GM12878 (cell line): ENCODE measurements around the gene PDLIM5. TPM values are rescaled to one million over a fixed set of nuclear protein-coding genes. Genes with fewer than 3 reads are reported as not detected.

Experiments
- ATAC-seq: fragments of 200-7000 bp; cut with Tn5 transposase; 3 replicates; pipeline ENCODE4 v1.9.1; 2020; ENCODE audit warnings: mild to moderate bottlenecking, moderate library complexity
- BruUV-seq: library from RNA; stranded (reverse); fragments of 400-500 nt; replicated peaks from 2 replicates; lab custom pipeline; 2021; lab: Mats Ljungman, UMichigan
- CTCF ChIA-PET: fragments of 300-600 bp; sonication (Branson Sonifier 250); formaldehyde crosslinking; extraction: SDS; loops from one replicate; lab custom pipeline; 2021; ENCODE audit warnings: inconsistent platforms; lab: Yijun Ruan, JAX
- POLR2A ChIA-PET: fragments of 350-600 bp; formaldehyde crosslinking; extraction: SDS; loops from one replicate; lab custom pipeline; 2021; ENCODE audit warnings: inconsistent platforms; lab: Charles Lee
- RAD21 ChIA-PET: fragments of 300-600 bp; sonication (Branson Sonifier 250); formaldehyde crosslinking; loops from one replicate; lab custom pipeline; 2023; ENCODE audit warnings: antibody characterized with exemption; ENCODE audit not compliant: unreplicated experiment; lab: Charles Lee
- SMC1A ChIA-PET: fragments of 300-600 bp; sonication (Branson Sonifier 250); formaldehyde crosslinking; loops from one replicate; lab custom pipeline; 2023; ENCODE audit not compliant: unreplicated experiment, uncharacterized antibody; lab: Charles Lee
- DNase-seq: peaks from one replicate; pipeline ENCODE4 v3.0.0-alpha.2; 2011; ENCODE audit warnings: low read depth, low spot score
- FAIRE-seq: peaks from 3 replicates; lab custom pipeline; 2011; peaks lifted over from hg19 to GRCh38; lab: Jason Lieb, UNC
- H2AFZ ChIP-seq: 2 replicates; pipeline ENCODE4 v1.6.0; 2011; ENCODE audit warnings: low read depth, low read length, control low read depth; ENCODE audit not compliant: control insufficient read depth
- H3K27ac ChIP-seq: 2 replicates; pipeline ENCODE4 v1.5.1; 2011; ENCODE audit warnings: control low read depth; ENCODE audit not compliant: control insufficient read depth, insufficient read depth
- H3K27me3 ChIP-seq, 2 experiments: replicated peaks in 1 of 2; 2 replicates each; pipeline versions ENCODE4 v1.6.0 to v1.6.1; 2011; ENCODE audit warnings: low read length in 1 of 2; ENCODE audit not compliant: control insufficient read depth in 2 of 2, insufficient read depth in 2 of 2
- H3K36me3 ChIP-seq, 2 experiments: 2 replicates each; pipeline ENCODE4 v1.5.1; 2011; ENCODE audit warnings: low read length in 1 of 2; ENCODE audit not compliant: control insufficient read depth in 2 of 2, insufficient read depth in 2 of 2
- H3K4me1 ChIP-seq: 2 replicates; pipeline ENCODE4 v1.6.1; 2011; ENCODE audit warnings: mild to moderate bottlenecking, low read length, moderate library complexity, mixed read lengths; ENCODE audit not compliant: control insufficient read depth, insufficient read depth
- H3K4me2 ChIP-seq: 2 replicates; pipeline ENCODE4 v1.6.0; 2011; ENCODE audit warnings: control low read depth; ENCODE audit not compliant: control insufficient read depth, insufficient read depth
- H3K4me3 ChIP-seq: fragments of 200-600 bp; sonication (generic); 2 replicates; pipeline ENCODE4 v1.5.1; 2016
- H3K79me2 ChIP-seq: 2 replicates; pipeline ENCODE4 v1.6.0; 2011; ENCODE audit warnings: low read length; ENCODE audit not compliant: control insufficient read depth, insufficient read depth
- H3K9ac ChIP-seq: 2 replicates; pipeline ENCODE4 v1.8.0; 2011; ENCODE audit warnings: low read length, control low read depth, mixed read lengths; ENCODE audit not compliant: control insufficient read depth, insufficient read depth
- H3K9me3 ChIP-seq: replicated peaks from 3 replicates; pipeline ENCODE4 v1.5.1; 2011; ENCODE audit warnings: mild to moderate bottlenecking, low read length; ENCODE audit not compliant: control insufficient read depth, insufficient read depth
- H4K20me1 ChIP-seq: 2 replicates; pipeline ENCODE4 v1.6.0; 2011; ENCODE audit not compliant: control insufficient read depth, insufficient read depth
- ATF7 ChIP-seq: fragments of 450-650 bp; IDR thresholded peaks from 2 replicates; pipeline ENCODE4 v1.6.1; 2016; ENCODE audit warnings: low read depth, mild to moderate bottlenecking
- BMI1 ChIP-seq: fragments of 450-650 bp; IDR thresholded peaks from 2 replicates; pipeline ENCODE4 v1.6.1; 2016; ENCODE audit warnings: mild to moderate bottlenecking, moderate library complexity, borderline replicate concordance
- BRCA1 ChIP-seq: IDR thresholded peaks from 2 replicates; pipeline ENCODE4 v1.6.1; 2011; ENCODE audit warnings: low read depth, low read length, improper control_type of control experiment
- EGR1 ChIP-seq, 2 experiments: IDR thresholded peaks; 1 replicate in 1 of 2; 2 replicates in 1 of 2; pipeline ENCODE4 v1.6.1; 2011 to 2012; ENCODE audit warnings: low read depth in 2 of 2, low read length in 2 of 2, borderline replicate concordance in 1 of 2, mild to moderate bottlenecking in 1 of 2, moderate library complexity in 1 of 2
- ETV6 ChIP-seq, 2 experiments: fragments of 450-650 bp in 1 of 2; IDR thresholded peaks in 1 of 2; conservative IDR thresholded peaks in 1 of 2; 2 replicates each; pipeline ENCODE4 v1.6.1; 2014; ENCODE audit warnings: antibody characterized with exemption in 1 of 2, borderline replicate concordance in 1 of 2, low read depth in 1 of 2, mild to moderate bottlenecking in 1 of 2, moderate library complexity in 1 of 2
- HDAC2 ChIP-seq: fragments of 200-600 bp; sonication (generic); IDR thresholded peaks from 2 replicates; pipeline ENCODE4 v1.6.1; 2017
- JUNB ChIP-seq: IDR thresholded peaks from 2 replicates; pipeline ENCODE4 v1.6.1; 2016; ENCODE audit warnings: antibody characterized with exemption, mild to moderate bottlenecking
- MTA2 ChIP-seq: fragments of 450-650 bp; IDR thresholded peaks from 2 replicates; pipeline ENCODE4 v1.6.1; 2016; ENCODE audit warnings: low read depth, mild to moderate bottlenecking, moderate library complexity
- PAX5 ChIP-seq: IDR thresholded peaks from 2 replicates; pipeline ENCODE4 v1.6.1; 2011; ENCODE audit warnings: low read depth, low read length, borderline replicate concordance
- RELB ChIP-seq: fragments of 450-650 bp; IDR thresholded peaks from 2 replicates; pipeline ENCODE4 v1.6.1; 2017; ENCODE audit warnings: low read depth, mild to moderate bottlenecking, moderate library complexity
- SRF ChIP-seq, 2 experiments: IDR thresholded peaks; 2 replicates each; pipeline ENCODE4 v1.6.1; 2011; ENCODE audit warnings: low read depth in 2 of 2, low read length in 2 of 2, mild to moderate bottlenecking in 1 of 2, moderate library complexity in 1 of 2
- STAT1 ChIP-seq: fragments of 450-650 bp; conservative IDR thresholded peaks from 2 replicates; pipeline ENCODE4 v1.6.1; 2014; ENCODE audit warnings: antibody characterized with exemption, mild to moderate bottlenecking
- SUZ12 ChIP-seq: fragments of 200-600 bp; sonication (generic); IDR thresholded peaks from one replicate; pipeline ENCODE4 v1.6.1; 2018; ENCODE audit warnings: antibody characterized with exemption, mild to moderate bottlenecking; ENCODE audit not compliant: unreplicated experiment
- TCF12 ChIP-seq: IDR thresholded peaks from 2 replicates; pipeline ENCODE4 v1.6.1; 2011; ENCODE audit warnings: low read depth, mild to moderate bottlenecking, low read length
- ZBED1 ChIP-seq: IDR thresholded peaks from 2 replicates; pipeline ENCODE4 v1.6.1; 2016; ENCODE audit warnings: borderline replicate concordance
- ZBTB40 ChIP-seq: fragments of 450-650 bp; IDR thresholded peaks from 2 replicates; pipeline ENCODE4 v1.6.1; 2016; ENCODE audit warnings: mild to moderate bottlenecking, moderate library complexity, borderline replicate concordance
- WGBS: methylation state at CpG from one replicate; pipeline ENCODE4 v1.1.6; 2016; ENCODE audit warnings: low lambda C conversion rate; ENCODE audit not compliant: insufficient replicate concordance, insufficient coverage; ENCODE audit errors: missing lambda C conversion rate; 5-methylcytosine and 5-hydroxymethylcytosine counted together
- in situ Hi-C: fragments of 300-500 bp; cut with MboI; formaldehyde crosslinking; loops from 9 replicates; pipeline ENCODE4 v1.14.3; 2018; ENCODE audit warnings: mixed read lengths
- intact Hi-C: fragments of 100-400 bp; cut with micrococcal nuclease; formaldehyde crosslinking; loops from one replicate; pipeline ENCODE4 v1.14.2; 2022; ENCODE audit not compliant: unreplicated experiment
- polyA plus RNA-seq, 11 experiments: library from polyadenylated mRNA; depleted of rRNA in 4 of 11; unstranded in 6 of 11; stranded (reverse) in 5 of 11; fragments of >200 nt; fragmentation: Nextera tagmentation in 4 of 11; fragmentation: Illumina TruSeq in 1 of 11; extraction: Ambion mirVana in 4 of 11; extraction: Trizol in 1 of 11; gene quantifications; 1 replicate in 1 of 11; 2 replicates in 10 of 11; pipeline versions ENCODE4 v1.2.1 to v1.2.3, GENCODE V29; 2011 to 2016; ENCODE audit warnings: inconsistent platforms in 2 of 11, missing spikeins in 2 of 11, low read depth in 1 of 11
- total RNA-seq, 4 experiments: library from RNA; depleted of rRNA in 3 of 4; stranded (reverse); fragments of >200 nt in 3 of 4; fragmentation: Illumina TruSeq in 1 of 4; extraction: Trizol in 1 of 4; gene quantifications; 2 replicates each; pipeline versions ENCODE4 v1.2.1 to v1.2.3, GENCODE V29; 2013 to 2021
- TF ChIP-seq, protein P1 (sequence below): IDR thresholded peaks from 2 replicates; pipeline ENCODE4 v1.6.1; 2011; ENCODE audit warnings: mild to moderate bottlenecking, low read depth, low read length, moderate library complexity; ENCODE audit not compliant: insufficient replicate concordance

PDLIM5 gene
- total and polyA plus RNA-seq, 10 of the 15 experiments (the other 5 are each of a cell fraction or from before 2014, with no cell fraction given) = 10.0 to 52.9 (median 20.7) TPM

DNA sequence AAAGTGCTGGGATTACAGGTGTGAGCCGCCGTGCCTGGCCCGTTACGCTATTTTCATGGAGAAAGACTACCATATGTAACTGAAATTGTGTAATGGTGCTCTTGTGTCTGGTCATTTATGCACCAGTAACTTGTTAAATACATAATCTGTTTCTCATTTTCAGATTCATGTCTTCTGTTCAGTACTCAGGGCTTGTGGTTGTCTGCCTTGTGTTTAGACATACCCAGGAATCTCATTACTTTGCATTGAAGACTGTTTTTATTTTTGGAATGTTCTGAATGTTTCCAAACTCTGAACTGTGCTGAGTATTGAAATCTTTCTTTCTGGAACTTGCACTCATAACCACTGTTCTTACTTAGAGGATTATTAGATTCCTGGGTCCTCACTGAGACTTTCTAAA lies 52.8 kb downstream of the PDLIM5 start:
- no TSS peak for BruUV-seq
- RAD21 ChIA-PET = no interaction called here
- no peak overlapping the region for H3K4me2 ChIP-seq
- peaks cover 2% of the 10 kb centered on the region; the same call in 1 of the 3 replicates for H3K9me3 ChIP-seq
- peak; percentile 43 for ATAC-seq
- H2AFZ ChIP-seq = no peak overlapping the region
- TF ChIP-seq TCF12 (no peak), SRF (IDR thresholded peaks at IDR 0.05; ENCODE audit: low read depth in 2 of 2, low read length in 2 of 2) (no peak), HDAC2 (no peak), SUZ12 (no peak), JUNB (no peak), EGR1 (IDR thresholded peaks at IDR 0.05; ENCODE audit: borderline replicate concordance in 1 of 2, low read depth in 2 of 2, low read length in 2 of 2) (no peak), ZBED1 (no peak), BMI1 (no peak), STAT1 (no peak), RELB (no peak), MTA2 (no peak), ETV6 (conservative IDR thresholded peaks at IDR 0.05 in 1 of 2, IDR thresholded peaks at IDR 0.05 in 1 of 2; ENCODE audit: borderline replicate concordance in 1 of 2, low read depth in 1 of 2) (no peak), ZBTB40 (no peak), PAX5 (no peak), ATF7 (no peak), BRCA1 (no peak)
- TF ChIP-seq, protein P1, sequence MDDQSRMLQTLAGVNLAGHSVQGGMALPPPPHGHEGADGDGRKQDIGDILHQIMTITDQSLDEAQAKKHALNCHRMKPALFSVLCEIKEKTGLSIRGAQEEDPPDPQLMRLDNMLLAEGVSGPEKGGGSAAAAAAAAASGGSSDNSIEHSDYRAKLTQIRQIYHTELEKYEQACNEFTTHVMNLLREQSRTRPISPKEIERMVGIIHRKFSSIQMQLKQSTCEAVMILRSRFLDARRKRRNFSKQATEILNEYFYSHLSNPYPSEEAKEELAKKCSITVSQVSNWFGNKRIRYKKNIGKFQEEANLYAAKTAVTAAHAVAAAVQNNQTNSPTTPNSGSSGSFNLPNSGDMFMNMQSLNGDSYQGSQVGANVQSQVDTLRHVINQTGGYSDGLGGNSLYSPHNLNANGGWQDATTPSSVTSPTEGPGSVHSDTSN = no peak
- no peaks in the 10 kb centered on the region for H3K79me2 ChIP-seq
- FAIRE-seq = no peak
- H3K36me3 ChIP-seq = no peaks in the 10 kb centered on the region
- H3K4me3 ChIP-seq = no peak overlapping the region
- H3K9ac ChIP-seq = no peak overlapping the region
- no peaks in the 10 kb centered on the region for H4K20me1 ChIP-seq
- SMC1A ChIA-PET = interaction anchor here (0.7 to 1.9 kb wide), 2 partner anchors 16 to 389 kb away, joined by 3 to 8 read pairs; no protein-coding TSS in a partner anchor
- no peaks in the 10 kb centered on the region for H3K27me3 ChIP-seq
- no peak overlapping the region for H3K27ac ChIP-seq
- in situ Hi-C loops = no loop called here
- no peak for DNase-seq
- H3K4me1 ChIP-seq = no peaks in the 10 kb centered on the region
- CTCF ChIA-PET = no interaction called here
- 97% methylated on average over 4 of the region's 4 CpGs for WGBS
- intact Hi-C loops = no loop called here
- POLR2A ChIA-PET = interaction anchor here (1.3 kb wide), 1 partner anchor 15 kb away, joined by 3 read pairs; no protein-coding TSS in a partner anchor
